NCI-H1694 (cell line): ENCODE data around the gene CSMD2.

Experiments used
- DNase-seq: peaks from one replicate; lab custom pipeline; 2025; lab: John Stamatoyannopoulos, UW

The CSMD2 gene

GRCh38 chr1:33713058-33713877 lies 451.8 kb downstream of the CSMD2 start:
- no peak for DNase-seq

GRCh38 chr1:33712186-33712585 lies 452.8 kb downstream of the CSMD2 start:
- DNase-seq: no peak

- DNase-seq: peak; percentile 71
Observed at GRCh38 chr1:33711511-33711910, 453.5 kb downstream of the CSMD2 start.

GRCh38 chr1:33710967-33711366 lies 454.1 kb downstream of the CSMD2 start:
- no peak for DNase-seq

GRCh38 chr1:33709783-33710718 lies 455.0 kb downstream of the CSMD2 start:
- no peak for DNase-seq

GRCh38 chr1:33709174-33709782 lies 455.8 kb downstream of the CSMD2 start:
- no peak for DNase-seq

GRCh38 chr1:33706634-33707255 lies 458.3 kb downstream of the CSMD2 start:
- no peak for DNase-seq

GRCh38 chr1:33703464-33703863 lies 461.6 kb downstream of the CSMD2 start:
- no peak for DNase-seq

GRCh38 chr1:33698361-33699035 lies 466.5 kb downstream of the CSMD2 start:
- DNase-seq: no peak

GRCh38 chr1:33697816-33698215 lies 467.2 kb downstream of the CSMD2 start:
- no peak for DNase-seq

- DNase-seq: no peak
Observed at GRCh38 chr1:33696962-33697361, 468.1 kb downstream of the CSMD2 start.

GRCh38 chr1:33696311-33696710 lies 468.7 kb downstream of the CSMD2 start:
- DNase-seq: no peak

- no peak for DNase-seq
Observed at GRCh38 chr1:33692206-33693188, 472.5 kb downstream of the CSMD2 start.

GRCh38 chr1:33687000-33687399 lies 478.0 kb downstream of the CSMD2 start:
- no peak for DNase-seq

- DNase-seq: no peak
Observed at GRCh38 chr1:33686551-33686950, 478.5 kb downstream of the CSMD2 start.

- no peak for DNase-seq
Observed at GRCh38 chr1:33685256-33685655, 479.8 kb downstream of the CSMD2 start.

GRCh38 chr1:33684396-33685179 lies 480.4 kb downstream of the CSMD2 start:
- DNase-seq: no peak

GRCh38 chr1:33683913-33684312 lies 481.1 kb downstream of the CSMD2 start:
- no peak for DNase-seq

- DNase-seq: no peak
Observed at GRCh38 chr1:33682371-33682770, 482.7 kb downstream of the CSMD2 start.
